Measurements from ENCODE around the gene DENND11. TPM values are rescaled to one million over a fixed set of nuclear protein-coding genes. Genes with fewer than 3 reads are reported as not detected.

DENND11 gene
- total and polyA plus RNA-seq, 9 of the 15 experiments (the other 6 are each of a cell fraction or from before 2014, with no cell fraction given) = 0.07 to 1.1 (median 0.36) TPM

DNA sequence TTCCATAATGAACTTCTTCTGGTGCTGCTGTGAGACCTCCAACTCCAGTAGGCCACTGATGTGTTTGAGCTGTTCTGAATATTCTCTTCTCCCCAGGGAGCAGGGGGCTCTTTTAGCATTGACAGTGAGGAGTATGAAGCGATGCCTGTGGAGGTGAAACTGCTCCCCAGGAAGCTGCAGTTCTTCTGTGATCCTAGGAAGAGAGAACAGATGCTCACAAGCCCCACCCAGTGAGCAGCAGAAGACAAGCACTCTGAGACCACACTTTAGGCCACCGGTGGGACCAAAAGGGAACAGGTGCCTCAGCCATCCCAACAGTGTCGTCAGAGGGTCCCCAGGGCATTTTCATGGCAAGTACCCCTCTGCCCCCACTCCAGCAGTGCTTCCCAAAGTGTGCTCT is 49.3 kb downstream of the DENND11 start:
- no peaks in the 10 kb centered on the region for H3K79me2 ChIP-seq (ENCODE audit: control insufficient read depth, insufficient read depth, low read length)
- ChIA-PET CTCF (ENCODE audit: low intra/inter-chr PET ratio) (no interaction called here), POLR2A (interaction anchor here (0.7 to 1.4 kb wide), 2 partner anchors 101 to 638 kb away, joined by 3 read pairs; partner anchors contain the start of genes AGK and MRPS33)
- in situ Hi-C loops (cut with MboI) (no loop called here), intact Hi-C loops (cut with micrococcal nuclease) (loop anchor here (5.0 to 10.0 kb wide), 3 partner anchors 100 to 578 kb away; partner anchors contain the start of genes AGK and TMEM178B)
- FAIRE-seq = no peak
- H2AFZ ChIP-seq (ENCODE audit: low read depth, low read length) = no peak overlapping the region
- no peak overlapping the region for H3K9ac ChIP-seq (ENCODE audit: insufficient read depth in 1 of 2, low read depth in 2 of 2, low read length in 2 of 2)
- TF ChIP-seq ZEB2 (IDR thresholded peaks at IDR 0.05) = no peak
- TF ChIP-seq TCF3 (CRISPR knock-in tag; IDR thresholded peaks at IDR 0.05) = no peak
- TF ChIP-seq TEAD1 (CRISPR knock-in tag; IDR thresholded peaks at IDR 0.05) = no peak
- no peak for TF ChIP-seq RAD51 (IDR thresholded peaks at IDR 0.05; ENCODE audit: borderline replicate concordance, low read depth)
- no peak for TF ChIP-seq CHD1 (IDR thresholded peaks at IDR 0.05; ENCODE audit: low read length)
- no peak for TF ChIP-seq IFI16 (CRISPR knock-in tag; IDR thresholded peaks at IDR 0.05)
- no peak for TF ChIP-seq ZC3H4 (CRISPR knock-in tag; IDR thresholded peaks at IDR 0.05; ENCODE audit: borderline replicate concordance)
- TF ChIP-seq SMARCA5 (IDR thresholded peaks at IDR 0.05) = no peak
- TF ChIP-seq POLR2A (conservative IDR thresholded peaks at IDR 0.05) = no peak
- TF ChIP-seq, protein P1, sequence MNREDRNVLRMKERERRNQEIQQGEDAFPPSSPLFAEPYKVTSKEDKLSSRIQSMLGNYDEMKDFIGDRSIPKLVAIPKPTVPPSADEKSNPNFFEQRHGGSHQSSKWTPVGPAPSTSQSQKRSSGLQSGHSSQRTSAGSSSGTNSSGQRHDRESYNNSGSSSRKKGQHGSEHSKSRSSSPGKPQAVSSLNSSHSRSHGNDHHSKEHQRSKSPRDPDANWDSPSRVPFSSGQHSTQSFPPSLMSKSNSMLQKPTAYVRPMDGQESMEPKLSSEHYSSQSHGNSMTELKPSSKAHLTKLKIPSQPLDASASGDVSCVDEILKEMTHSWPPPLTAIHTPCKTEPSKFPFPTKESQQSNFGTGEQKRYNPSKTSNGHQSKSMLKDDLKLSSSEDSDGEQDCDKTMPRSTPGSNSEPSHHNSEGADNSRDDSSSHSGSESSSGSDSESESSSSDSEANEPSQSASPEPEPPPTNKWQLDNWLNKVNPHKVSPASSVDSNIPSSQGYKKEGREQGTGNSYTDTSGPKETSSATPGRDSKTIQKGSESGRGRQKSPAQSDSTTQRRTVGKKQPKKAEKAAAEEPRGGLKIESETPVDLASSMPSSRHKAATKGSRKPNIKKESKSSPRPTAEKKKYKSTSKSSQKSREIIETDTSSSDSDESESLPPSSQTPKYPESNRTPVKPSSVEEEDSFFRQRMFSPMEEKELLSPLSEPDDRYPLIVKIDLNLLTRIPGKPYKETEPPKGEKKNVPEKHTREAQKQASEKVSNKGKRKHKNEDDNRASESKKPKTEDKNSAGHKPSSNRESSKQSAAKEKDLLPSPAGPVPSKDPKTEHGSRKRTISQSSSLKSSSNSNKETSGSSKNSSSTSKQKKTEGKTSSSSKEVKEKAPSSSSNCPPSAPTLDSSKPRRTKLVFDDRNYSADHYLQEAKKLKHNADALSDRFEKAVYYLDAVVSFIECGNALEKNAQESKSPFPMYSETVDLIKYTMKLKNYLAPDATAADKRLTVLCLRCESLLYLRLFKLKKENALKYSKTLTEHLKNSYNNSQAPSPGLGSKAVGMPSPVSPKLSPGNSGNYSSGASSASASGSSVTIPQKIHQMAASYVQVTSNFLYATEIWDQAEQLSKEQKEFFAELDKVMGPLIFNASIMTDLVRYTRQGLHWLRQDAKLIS (CRISPR knock-in tag; IDR thresholded peaks at IDR 0.05) = no peak
- no peak for TF ChIP-seq HDAC8 (tag; IDR thresholded peaks at IDR 0.05)
- no peak for TF ChIP-seq TGIF2 (CRISPR knock-in tag; IDR thresholded peaks at IDR 0.05)
- TF ChIP-seq ZKSCAN1 (IDR thresholded peaks at IDR 0.05; ENCODE audit: low read depth, low read length) = no peak
- H3K4me1 ChIP-seq (replicated peaks in 1 of 2; ENCODE audit: control insufficient read depth in 2 of 2, insufficient read depth in 2 of 2, low read length in 2 of 2) = peaks cover 0 to 2% of the 10 kb centered on the region in 2 experiments; a peak in 1 of 5 replicates
- no TSS peak for BruUV-seq (replicated peaks)
- H3K27ac ChIP-seq (ENCODE audit: extremely low read depth, low read depth, low read length) = no peak overlapping the region
- no peaks in the 10 kb centered on the region for H3K9me3 ChIP-seq (replicated peaks; ENCODE audit: control insufficient read depth, insufficient read depth, low read depth, low read length)
- no peaks in the 10 kb centered on the region for H3K27me3 ChIP-seq (ENCODE audit: control insufficient read depth in 2 of 2, insufficient read depth in 2 of 2, low read length in 2 of 2)
- no peaks in the 10 kb centered on the region for H3K9me1 ChIP-seq (ENCODE audit: control insufficient read depth, insufficient read depth, low read length)
- DNase-seq (ENCODE audit: extremely low read depth in 1 of 4, low spot score in 3 of 4) = no peak
- H3K36me3 ChIP-seq (ENCODE audit: control insufficient read depth, insufficient read depth, low read length) = peaks cover 64% of the 10 kb centered on the region
- H4K20me1 ChIP-seq (replicated peaks; ENCODE audit: control insufficient read depth, insufficient read depth, low read length) = no peaks in the 10 kb centered on the region
- 56% methylated on average over 3 of the region's 3 CpGs for WGBS (ENCODE audit: insufficient coverage, low coverage, missing lambda C conversion rate)
- ATAC-seq = no peak
- H3K4me2 ChIP-seq (ENCODE audit: insufficient read depth, low read length) = no peak overlapping the region
- H3K4me3 ChIP-seq = no peak overlapping the region

Small RNAs within 50 kb of the gene (small RNA-seq; reads per million reads assigned to genes)
- gene RNU1-82P = not detected

Other genes starting within 250 kb of the DENND11 start
Only the 7 nearest of the 9 such genes appear.
- 64.0 and 81.9 TPM in 2 replicates for gene AGK, start 150.8 kb downstream of the DENND11 start, total RNA-seq (2014; rRNA removed)
- 77.2 and 80.7 TPM in 2 replicates for gene AGK, start 150.8 kb downstream of the DENND11 start, total RNA-seq (2014; rRNA removed; fragmentation: Illumina TruSeq; extraction: Trizol)
- gene AGK, start 150.8 kb downstream of the DENND11 start, total RNA-seq (2015; rRNA removed; fragmentation: Illumina TruSeq; extraction: Trizol) = 64.4 and 71.8 TPM in 2 replicates
- 61.3 and 62.6 TPM in 2 replicates for gene AGK, start 150.8 kb downstream of the DENND11 start, total RNA-seq (2021)
- gene AGK, start 150.8 kb downstream of the DENND11 start, polyA plus RNA-seq (2011; rRNA removed) = 113 and 128 TPM in 2 replicates
- 81.1 and 89.0 TPM in 2 replicates for gene AGK, start 150.8 kb downstream of the DENND11 start, polyA plus RNA-seq (2014; fragmentation: Illumina TruSeq; extraction: Trizol)
- gene AGK, start 150.8 kb downstream of the DENND11 start, polyA plus RNA-seq (2014; fragmentation: Nextera tagmentation; extraction: Ambion mirVana) = 100 to 1,000 TPM in 1 of 2 experiments, 10 to 100 TPM in 1; 50.7 to 102 TPM
- gene AGK, start 150.8 kb downstream of the DENND11 start, polyA plus RNA-seq (2014; rRNA removed) = 71.0 and 79.8 TPM in 2 replicates
- gene WEE2, start 6.2 kb upstream of the DENND11 start, total RNA-seq (2014; rRNA removed) = not detected in 2 replicates
- gene WEE2, start 6.2 kb upstream of the DENND11 start, total RNA-seq (2014; rRNA removed; fragmentation: Illumina TruSeq; extraction: Trizol) = not detected in 2 replicates
- not detected in 2 replicates for gene WEE2, start 6.2 kb upstream of the DENND11 start, total RNA-seq (2015; rRNA removed; fragmentation: Illumina TruSeq; extraction: Trizol)
- gene WEE2, start 6.2 kb upstream of the DENND11 start, total RNA-seq (2021) = not detected in 2 replicates
- gene WEE2, start 6.2 kb upstream of the DENND11 start, polyA plus RNA-seq (2011; rRNA removed) = not detected in 2 replicates
- not detected in 2 replicates for gene WEE2, start 6.2 kb upstream of the DENND11 start, polyA plus RNA-seq (2014; fragmentation: Illumina TruSeq; extraction: Trizol)
- gene WEE2, start 6.2 kb upstream of the DENND11 start, polyA plus RNA-seq (2014; fragmentation: Nextera tagmentation; extraction: Ambion mirVana) = not detected
- gene WEE2, start 6.2 kb upstream of the DENND11 start, polyA plus RNA-seq (2014; rRNA removed) = not detected in 2 replicates
- 536 and 718 TPM in 2 replicates for gene SSBP1, start 36.2 kb upstream of the DENND11 start, total RNA-seq (2014; rRNA removed)
- gene SSBP1, start 36.2 kb upstream of the DENND11 start, total RNA-seq (2014; rRNA removed; fragmentation: Illumina TruSeq; extraction: Trizol) = 835 and 917 TPM in 2 replicates
- 750 and 772 TPM in 2 replicates for gene SSBP1, start 36.2 kb upstream of the DENND11 start, total RNA-seq (2015; rRNA removed; fragmentation: Illumina TruSeq; extraction: Trizol)
- gene SSBP1, start 36.2 kb upstream of the DENND11 start, total RNA-seq (2021) = 404 and 407 TPM in 2 replicates
- gene SSBP1, start 36.2 kb upstream of the DENND11 start, polyA plus RNA-seq (2011; rRNA removed) = 318 and 487 TPM in 2 replicates
- 826 and 1,031 TPM in 2 replicates for gene SSBP1, start 36.2 kb upstream of the DENND11 start, polyA plus RNA-seq (2014; fragmentation: Illumina TruSeq; extraction: Trizol)
- gene SSBP1, start 36.2 kb upstream of the DENND11 start, polyA plus RNA-seq (2014; fragmentation: Nextera tagmentation; extraction: Ambion mirVana) = 1,000 to 10,000 TPM; 1,649 to 1,996 TPM
- 873 and 941 TPM in 2 replicates for gene SSBP1, start 36.2 kb upstream of the DENND11 start, polyA plus RNA-seq (2014; rRNA removed)
- gene TAS2R3, start 61.9 kb upstream of the DENND11 start, total RNA-seq (2014; rRNA removed) = 0.69 and 1.4 TPM in 2 replicates
- gene TAS2R3, start 61.9 kb upstream of the DENND11 start, total RNA-seq (2014; rRNA removed; fragmentation: Illumina TruSeq; extraction: Trizol) = 1.2 and 2.4 TPM in 2 replicates
- gene TAS2R3, start 61.9 kb upstream of the DENND11 start, total RNA-seq (2015; rRNA removed; fragmentation: Illumina TruSeq; extraction: Trizol) = 1.6 and 1.8 TPM in 2 replicates
- 1.0 and 1.2 TPM in 2 replicates for gene TAS2R3, start 61.9 kb upstream of the DENND11 start, total RNA-seq (2021)
- 1.9 TPM in 2 replicates for gene TAS2R3, start 61.9 kb upstream of the DENND11 start, polyA plus RNA-seq (2011; rRNA removed)
- 0.37 and 0.39 TPM in 2 replicates for gene TAS2R3, start 61.9 kb upstream of the DENND11 start, polyA plus RNA-seq (2014; fragmentation: Illumina TruSeq; extraction: Trizol)
- not detected for gene TAS2R3, start 61.9 kb upstream of the DENND11 start, polyA plus RNA-seq (2014; fragmentation: Nextera tagmentation; extraction: Ambion mirVana)
- 0.54 TPM in 1 of 2 replicates, not detected in the other for gene TAS2R3, start 61.9 kb upstream of the DENND11 start, polyA plus RNA-seq (2014; rRNA removed)
- 0.86 and 1.3 TPM in 2 replicates for gene TAS2R4, start 74.5 kb upstream of the DENND11 start, total RNA-seq (2014; rRNA removed)
- 1.4 and 2.2 TPM in 2 replicates for gene TAS2R4, start 74.5 kb upstream of the DENND11 start, total RNA-seq (2014; rRNA removed; fragmentation: Illumina TruSeq; extraction: Trizol)
- 2.1 TPM in 2 replicates for gene TAS2R4, start 74.5 kb upstream of the DENND11 start, total RNA-seq (2015; rRNA removed; fragmentation: Illumina TruSeq; extraction: Trizol)
- 0.51 and 0.63 TPM in 2 replicates for gene TAS2R4, start 74.5 kb upstream of the DENND11 start, total RNA-seq (2021)
- 1.4 and 1.8 TPM in 2 replicates for gene TAS2R4, start 74.5 kb upstream of the DENND11 start, polyA plus RNA-seq (2011; rRNA removed)
- 0.60 and 0.68 TPM in 2 replicates for gene TAS2R4, start 74.5 kb upstream of the DENND11 start, polyA plus RNA-seq (2014; fragmentation: Illumina TruSeq; extraction: Trizol)
- under 1 TPM; 0.04 to 0.10 TPM for gene TAS2R4, start 74.5 kb upstream of the DENND11 start, polyA plus RNA-seq (2014; fragmentation: Nextera tagmentation; extraction: Ambion mirVana)
- gene TAS2R4, start 74.5 kb upstream of the DENND11 start, polyA plus RNA-seq (2014; rRNA removed) = 0.45 and 0.60 TPM in 2 replicates
- 0.65 and 1.00 TPM in 2 replicates for gene TAS2R5, start 88.1 kb upstream of the DENND11 start, total RNA-seq (2014; rRNA removed)
- 1.9 and 2.2 TPM in 2 replicates for gene TAS2R5, start 88.1 kb upstream of the DENND11 start, total RNA-seq (2014; rRNA removed; fragmentation: Illumina TruSeq; extraction: Trizol)
- gene TAS2R5, start 88.1 kb upstream of the DENND11 start, total RNA-seq (2015; rRNA removed; fragmentation: Illumina TruSeq; extraction: Trizol) = 1.4 and 1.6 TPM in 2 replicates
- gene TAS2R5, start 88.1 kb upstream of the DENND11 start, total RNA-seq (2021) = 1.1 TPM in 2 replicates
- gene TAS2R5, start 88.1 kb upstream of the DENND11 start, polyA plus RNA-seq (2011; rRNA removed) = 4.5 and 6.3 TPM in 2 replicates
- gene TAS2R5, start 88.1 kb upstream of the DENND11 start, polyA plus RNA-seq (2014; fragmentation: Illumina TruSeq; extraction: Trizol) = 1.6 and 2.2 TPM in 2 replicates
- under 1 TPM; 0.35 to 0.37 TPM for gene TAS2R5, start 88.1 kb upstream of the DENND11 start, polyA plus RNA-seq (2014; fragmentation: Nextera tagmentation; extraction: Ambion mirVana)
- 2.1 and 2.2 TPM in 2 replicates for gene TAS2R5, start 88.1 kb upstream of the DENND11 start, polyA plus RNA-seq (2014; rRNA removed)
- gene PRSS37, start 139.3 kb upstream of the DENND11 start, total RNA-seq (2014; rRNA removed) = not detected in 2 replicates
- not detected in 2 replicates for gene PRSS37, start 139.3 kb upstream of the DENND11 start, total RNA-seq (2014; rRNA removed; fragmentation: Illumina TruSeq; extraction: Trizol)
- gene PRSS37, start 139.3 kb upstream of the DENND11 start, total RNA-seq (2015; rRNA removed; fragmentation: Illumina TruSeq; extraction: Trizol) = not detected in 2 replicates
- gene PRSS37, start 139.3 kb upstream of the DENND11 start, total RNA-seq (2021) = not detected in 2 replicates
- gene PRSS37, start 139.3 kb upstream of the DENND11 start, polyA plus RNA-seq (2011; rRNA removed) = not detected in 2 replicates
- gene PRSS37, start 139.3 kb upstream of the DENND11 start, polyA plus RNA-seq (2014; fragmentation: Illumina TruSeq; extraction: Trizol) = not detected in 2 replicates
- not detected for gene PRSS37, start 139.3 kb upstream of the DENND11 start, polyA plus RNA-seq (2014; fragmentation: Nextera tagmentation; extraction: Ambion mirVana)
- gene PRSS37, start 139.3 kb upstream of the DENND11 start, polyA plus RNA-seq (2014; rRNA removed) = not detected in 2 replicates